Measurements from ENCODE around the gene FLNA. TPM values are rescaled to one million over a fixed set of nuclear protein-coding genes. Genes with fewer than 3 reads are reported as not detected.

FLNA gene
- total RNA-seq: 1,000 to 10,000 TPM in 1 of 3 donors, 100 to 1,000 TPM in 2; 164 to 4,590 (median 513) TPM
- long read RNA-seq, donor 1, full-length matches to known transcripts: 121 of 5,126 reads
- long read RNA-seq, donor 1, partial matches to known transcripts: 4,669 of 5,126 reads
- long read RNA-seq, donor 1, other reads (novel, unspliced or antisense): 336 of 5,126 reads
- long read RNA-seq, donor 2, partial matches to known transcripts: 13 of 19 reads
- long read RNA-seq, donor 2, other reads (novel, unspliced or antisense): 5 of 19 reads

GRCh38 chrX:154374313-154375155 is at the start of gene FLNA:
TSS of gene FLNA (minus strand) at chrX:154374634. CDS start at chrX:154371245, 3,389 bp downstream.
- TF ChIP-seq CTCF (IDR thresholded peaks at IDR 0.05): no peak
- ATAC-seq: no peak
- H3K4me3 ChIP-seq: no peak within 1 kb of the TSS
- DNase-seq: peak in 2 of 3 donors; percentile 64 to 65
- intact Hi-C loops (cut with DNase I, micrococcal nuclease): no loop called here
- H3K9me3 ChIP-seq: no peaks in the 10 kb centered on the region
- H3K36me3 ChIP-seq (ENCODE audit: low read depth): no peaks in the 10 kb centered on the region
- H3K4me1 ChIP-seq (ENCODE audit: low read depth): no peaks in the 10 kb centered on the region

- ATAC-seq (peak; percentile 16), DNase-seq (no peak)
- no peaks in the 10 kb centered on the region for H3K9me3 ChIP-seq
- H3K4me3 ChIP-seq: no peak overlapping the region
- H3K4me1 ChIP-seq (ENCODE audit: low read depth): no peaks in the 10 kb centered on the region
- H3K36me3 ChIP-seq (ENCODE audit: low read depth): no peaks in the 10 kb centered on the region
- intact Hi-C loops (cut with DNase I, micrococcal nuclease): no loop called here
- TF ChIP-seq CTCF (IDR thresholded peaks at IDR 0.05): no peak
Measured at GRCh38 chrX:154420402-154420756, 45.9 kb upstream of the FLNA start.

GRCh38 chrX:154419688-154420401 is 45.4 kb upstream of the FLNA start:
- intact Hi-C loops (cut with DNase I, micrococcal nuclease): no loop called here
- Histone ChIP-seq H3K4me1 (ENCODE audit: low read depth) (no peaks in the 10 kb centered on the region), H3K36me3 (ENCODE audit: low read depth) (no peaks in the 10 kb centered on the region), H3K9me3 (no peaks in the 10 kb centered on the region), H3K4me3 (no peak overlapping the region)
- no peak for TF ChIP-seq CTCF (IDR thresholded peaks at IDR 0.05)
- no peak for ATAC-seq
- DNase-seq: no peak

- Histone ChIP-seq H3K4me1 (ENCODE audit: low read depth) (no peaks in the 10 kb centered on the region), H3K36me3 (ENCODE audit: low read depth) (no peaks in the 10 kb centered on the region), H3K4me3 (no peak overlapping the region), H3K9me3 (no peaks in the 10 kb centered on the region)
- ATAC-seq (no peak), DNase-seq (no peak)
- TF ChIP-seq CTCF (IDR thresholded peaks at IDR 0.05): no peak
- intact Hi-C loops (cut with DNase I, micrococcal nuclease): no loop called here
Measured at GRCh38 chrX:154419189-154419588, 44.8 kb upstream of the FLNA start.

- Histone ChIP-seq H3K9me3 (no peaks in the 10 kb centered on the region), H3K4me1 (ENCODE audit: low read depth) (peaks cover 3% of the 10 kb centered on the region), H3K36me3 (ENCODE audit: low read depth) (no peaks in the 10 kb centered on the region), H3K4me3 (no peak overlapping the region)
- intact Hi-C loops (cut with DNase I, micrococcal nuclease): no loop called here
- DNase-seq (no peak), ATAC-seq (no peak)
- TF ChIP-seq CTCF (IDR thresholded peaks at IDR 0.05): no peak
Measured at GRCh38 chrX:154417157-154417556, 42.7 kb upstream of the FLNA start.
